Type B pancreatic cell (in vitro differentiated cells): ENCODE results near the gene NUP210. TPM values are rescaled to one million over a fixed set of nuclear protein-coding genes. Genes with fewer than 3 reads are reported as not detected.
A peak's percentile ranks its signal among the peaks of the same experiment; 100 is the strongest.

ENCODE experiments used
- DNase-seq: peaks from one replicate; pipeline ENCODE4 v3.0.0; 2021; ENCODE audit warnings: mixed read lengths; ENCODE audit not compliant: unreplicated experiment; ENCODE audit errors: extremely low spot score
- H3K27ac Mint-ChIP-seq: 2 replicates; pipeline ENCODE4 v1.8.0; 2021; ENCODE audit warnings: mild to moderate bottlenecking, mixed read lengths
- H3K27me3 Mint-ChIP-seq: 2 replicates; pipeline ENCODE4 v1.8.0; 2021; ENCODE audit warnings: mixed read lengths
- H3K36me3 Mint-ChIP-seq: 2 replicates; pipeline ENCODE4 v1.8.0; 2021; ENCODE audit warnings: mixed read lengths
- H3K4me1 Mint-ChIP-seq: one replicate; pipeline ENCODE4 v1.8.0; 2021; ENCODE audit warnings: mixed read lengths; ENCODE audit not compliant: unreplicated experiment
- H3K4me3 Mint-ChIP-seq: 2 replicates; pipeline ENCODE4 v1.8.0; 2021; ENCODE audit warnings: mild to moderate bottlenecking, mixed read lengths
- H3K9me3 Mint-ChIP-seq: 2 replicates; pipeline ENCODE4 v1.8.0; 2021; ENCODE audit warnings: mixed read lengths
- CTCF ChIP-seq: fragments of 200-600 bp; sonication (generic); conservative IDR thresholded peaks from 2 replicates; pipeline ENCODE4 v1.5.0; 2021; ENCODE audit warnings: antibody characterized with exemption, mild to moderate bottlenecking
- total RNA-seq: library from RNA; stranded (reverse); gene quantifications from 2 replicates; pipeline ENCODE4 v1.2.1, GENCODE V29; 2021; ENCODE audit warnings: low replicate concordance

Gene NUP210
- total RNA-seq, 1 donor from 2014 or later = 26.5 TPM

GRCh38 chr3:13286873-13287272, 133.2 kb downstream of the NUP210 start:
- no peak overlapping the region for H3K4me3 Mint-ChIP-seq
- peaks cover 11% of the 10 kb centered on the region for H3K9me3 Mint-ChIP-seq
- no peaks in the 10 kb centered on the region for H3K36me3 Mint-ChIP-seq
- DNase-seq = no peak
- H3K27me3 Mint-ChIP-seq = peaks cover 33% of the 10 kb centered on the region
- no peak for TF ChIP-seq CTCF
- no peak overlapping the region for H3K27ac Mint-ChIP-seq
- peaks cover 6% of the 10 kb centered on the region for H3K4me1 Mint-ChIP-seq

GRCh38 chr3:13285007-13285567, 135.0 kb downstream of the NUP210 start:
- TF ChIP-seq CTCF = no peak
- H3K27ac Mint-ChIP-seq = no peak overlapping the region
- DNase-seq = no peak
- peaks cover 11% of the 10 kb centered on the region for H3K9me3 Mint-ChIP-seq
- peaks cover 11% of the 10 kb centered on the region for H3K4me1 Mint-ChIP-seq
- peaks cover 44% of the 10 kb centered on the region for H3K27me3 Mint-ChIP-seq
- H3K4me3 Mint-ChIP-seq = no peak overlapping the region
- no peaks in the 10 kb centered on the region for H3K36me3 Mint-ChIP-seq

- H3K36me3 Mint-ChIP-seq = no peaks in the 10 kb centered on the region
- H3K4me1 Mint-ChIP-seq = peaks cover 11% of the 10 kb centered on the region
- no peak overlapping the region for H3K27ac Mint-ChIP-seq
Measured at GRCh38 chr3:13283877-13284264, 136.3 kb downstream of the NUP210 start.

GRCh38 chr3:13282986-13283876, 136.9 kb downstream of the NUP210 start:
- peak; percentile 67 for TF ChIP-seq CTCF
- DNase-seq = no peak
- Mint-ChIP-seq H3K4me3 (peak overlapping the region; percentile 81), H3K36me3 (no peaks in the 10 kb centered on the region), H3K27me3 (peaks cover 48% of the 10 kb centered on the region), H3K4me1 (peaks cover 11% of the 10 kb centered on the region), H3K27ac (no peak overlapping the region), H3K9me3 (peaks cover 11% of the 10 kb centered on the region)

More at GRCh38 chr3:13283877-13284264, 136.3 kb downstream of the NUP210 start:
- no peak for TF ChIP-seq CTCF
- H3K9me3 Mint-ChIP-seq = peaks cover 11% of the 10 kb centered on the region
- H3K27me3 Mint-ChIP-seq = peaks cover 48% of the 10 kb centered on the region
- H3K4me3 Mint-ChIP-seq = peak overlapping the region; percentile 81
- DNase-seq = no peak

- no peak overlapping the region for H3K4me3 Mint-ChIP-seq
- H3K27ac Mint-ChIP-seq = no peak overlapping the region
- peaks cover 51% of the 10 kb centered on the region for H3K27me3 Mint-ChIP-seq
- no peaks in the 10 kb centered on the region for H3K36me3 Mint-ChIP-seq
- no peak for TF ChIP-seq CTCF
- DNase-seq = no peak
- peaks cover 11% of the 10 kb centered on the region for H3K9me3 Mint-ChIP-seq
- H3K4me1 Mint-ChIP-seq = peaks cover 14% of the 10 kb centered on the region
Measured at GRCh38 chr3:13282358-13282985, 137.7 kb downstream of the NUP210 start.
